Calu3 (cell line): ENCODE data around the gene CACHD1. TPM values are rescaled to one million over a fixed set of nuclear protein-coding genes. Genes with fewer than 3 reads are reported as not detected.

Experiments
- BruUV-seq: library from RNA; stranded (reverse); fragments of 400-500 nt; replicated peaks from 2 replicates; lab custom pipeline; 2021; lab: Mats Ljungman, UMichigan
- CTCF ChIA-PET: fragments of 300-600 bp; sonication (Branson Sonifier 250); formaldehyde crosslinking; loops from one replicate; lab custom pipeline; 2022; ENCODE audit warnings: antibody characterized with exemption; lab: Charles Lee
- DNase-seq: peaks from one replicate; pipeline ENCODE4 v3.0.0; 2022
- H3K27ac Mint-ChIP-seq: one replicate; pipeline ENCODE4 v1.8.0; 2022; ENCODE audit warnings: mixed read lengths; ENCODE audit not compliant: unreplicated experiment
- H3K27me3 Mint-ChIP-seq: one replicate; pipeline ENCODE4 v1.8.0; 2022; ENCODE audit warnings: mixed read lengths; ENCODE audit not compliant: unreplicated experiment
- H3K36me3 Mint-ChIP-seq: one replicate; pipeline ENCODE4 v1.8.0; 2022; ENCODE audit warnings: mild to moderate bottlenecking, moderate library complexity, mixed read lengths; ENCODE audit not compliant: insufficient read depth, unreplicated experiment
- H3K4me1 Mint-ChIP-seq: one replicate; pipeline ENCODE4 v1.8.0; 2022; ENCODE audit warnings: mild to moderate bottlenecking, low read depth, mixed read lengths; ENCODE audit not compliant: unreplicated experiment
- H3K4me3 Mint-ChIP-seq: one replicate; pipeline ENCODE4 v1.8.0; 2022; ENCODE audit warnings: mild to moderate bottlenecking, low read depth, moderate library complexity, mixed read lengths; ENCODE audit not compliant: unreplicated experiment
- H3K9me3 Mint-ChIP-seq: one replicate; pipeline ENCODE4 v1.8.0; 2022; ENCODE audit warnings: low read depth, mixed read lengths; ENCODE audit not compliant: unreplicated experiment
- CTCF ChIP-seq: fragments of 200-600 bp; IDR thresholded peaks from one replicate; pipeline ENCODE4 v1.8.0; 2022; ENCODE audit warnings: antibody characterized with exemption; ENCODE audit not compliant: unreplicated experiment
- intact Hi-C: fragments of 100-400 bp; cut with micrococcal nuclease; formaldehyde crosslinking; loops from one replicate; pipeline ENCODE4 v1.10.0; 2022; ENCODE audit not compliant: unreplicated experiment
- total RNA-seq: library from RNA; stranded (reverse); gene quantifications from 2 replicates; pipeline ENCODE4 v1.2.3, GENCODE V29; 2022

The CACHD1 gene
- total RNA-seq, 1 experiment from 2014 or later: 3.5 TPM

GRCh38 chr1:64472805-64473204, 2.9 kb downstream of the CACHD1 start:
- intact Hi-C loops: loop anchor here (10.0 kb wide), 1 partner anchor 128 kb away; no protein-coding TSS in a partner anchor
- DNase-seq: no peak
- peaks cover 41% of the 10 kb centered on the region for H3K4me1 Mint-ChIP-seq
- H3K27ac Mint-ChIP-seq: no peak overlapping the region
- peaks cover 26% of the 10 kb centered on the region for H3K36me3 Mint-ChIP-seq
- no peaks in the 10 kb centered on the region for H3K9me3 Mint-ChIP-seq
- H3K4me3 Mint-ChIP-seq: no peak overlapping the region
- no peak for TF ChIP-seq CTCF
- no TSS peak for BruUV-seq
- H3K27me3 Mint-ChIP-seq: peaks cover 42% of the 10 kb centered on the region
- CTCF ChIA-PET: no interaction called here

DNA sequence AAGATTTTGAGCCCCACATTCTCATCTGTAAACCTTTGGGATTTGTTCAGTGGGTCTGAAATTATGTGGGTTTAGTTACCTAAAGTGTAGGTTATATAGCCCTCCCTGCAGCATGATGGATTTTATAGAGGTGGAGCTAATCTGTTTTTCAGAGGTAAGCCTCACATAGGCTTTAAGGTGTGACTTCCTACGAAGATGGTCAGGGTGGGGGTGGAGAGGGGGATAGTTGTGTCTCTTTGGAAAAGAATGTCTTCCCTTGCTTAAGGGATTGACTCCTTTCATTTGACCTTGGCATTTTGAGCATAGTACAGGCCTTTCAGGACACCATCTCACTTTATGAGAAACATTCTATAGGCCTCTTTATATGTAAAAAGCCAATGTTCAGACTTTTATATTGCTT, 3.4 kb downstream of the CACHD1 start:
- peaks cover 41% of the 10 kb centered on the region for H3K4me1 Mint-ChIP-seq
- H3K4me3 Mint-ChIP-seq: no peak overlapping the region

DNA sequence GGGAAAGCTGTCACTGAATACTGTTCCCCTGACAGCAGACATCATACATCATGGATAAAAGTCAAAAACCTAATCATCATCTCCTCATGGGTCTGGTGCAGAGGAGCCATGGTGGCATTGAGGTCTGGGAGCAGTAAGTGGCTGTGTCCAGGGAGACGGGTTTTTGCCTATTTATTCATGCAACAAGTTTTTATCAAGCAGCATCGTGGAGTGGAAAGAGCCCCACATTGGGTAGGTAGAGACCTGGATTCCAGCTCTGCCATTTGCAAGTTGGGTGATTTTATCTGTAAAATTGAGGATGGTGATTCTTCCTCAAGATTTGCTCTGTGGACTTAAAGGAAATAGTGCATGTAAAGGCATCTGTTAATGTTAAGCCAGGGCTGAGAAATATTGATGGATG, 4.2 kb downstream of the CACHD1 start:
- CTCF ChIA-PET: interaction anchor here (1.1 kb wide), 1 partner anchor 43 kb away, joined by 3 read pairs; no protein-coding TSS in a partner anchor
- H3K27me3 Mint-ChIP-seq: peaks cover 29% of the 10 kb centered on the region
- intact Hi-C loops: loop anchor here (10.0 kb wide), 1 partner anchor 129 kb away; no protein-coding TSS in a partner anchor
- no peak overlapping the region for H3K27ac Mint-ChIP-seq
- H3K4me3 Mint-ChIP-seq: no peak overlapping the region
- H3K36me3 Mint-ChIP-seq: peaks cover 26% of the 10 kb centered on the region
- BruUV-seq: no TSS peak
- no peak for DNase-seq
- no peaks in the 10 kb centered on the region for H3K9me3 Mint-ChIP-seq
- H3K4me1 Mint-ChIP-seq: peaks cover 40% of the 10 kb centered on the region
- no peak for TF ChIP-seq CTCF

More for the DNA sequence above, 3.4 kb downstream of the CACHD1 start:
- CTCF ChIA-PET: no interaction called here
- Mint-ChIP-seq H3K9me3 (no peaks in the 10 kb centered on the region), H3K36me3 (peaks cover 26% of the 10 kb centered on the region), H3K27ac (no peak overlapping the region), H3K27me3 (peaks cover 36% of the 10 kb centered on the region)
- intact Hi-C loops: loop anchor here (10.0 kb wide), 1 partner anchor 129 kb away; no protein-coding TSS in a partner anchor
- BruUV-seq: no TSS peak
- TF ChIP-seq CTCF: no peak
- no peak for DNase-seq

DNA sequence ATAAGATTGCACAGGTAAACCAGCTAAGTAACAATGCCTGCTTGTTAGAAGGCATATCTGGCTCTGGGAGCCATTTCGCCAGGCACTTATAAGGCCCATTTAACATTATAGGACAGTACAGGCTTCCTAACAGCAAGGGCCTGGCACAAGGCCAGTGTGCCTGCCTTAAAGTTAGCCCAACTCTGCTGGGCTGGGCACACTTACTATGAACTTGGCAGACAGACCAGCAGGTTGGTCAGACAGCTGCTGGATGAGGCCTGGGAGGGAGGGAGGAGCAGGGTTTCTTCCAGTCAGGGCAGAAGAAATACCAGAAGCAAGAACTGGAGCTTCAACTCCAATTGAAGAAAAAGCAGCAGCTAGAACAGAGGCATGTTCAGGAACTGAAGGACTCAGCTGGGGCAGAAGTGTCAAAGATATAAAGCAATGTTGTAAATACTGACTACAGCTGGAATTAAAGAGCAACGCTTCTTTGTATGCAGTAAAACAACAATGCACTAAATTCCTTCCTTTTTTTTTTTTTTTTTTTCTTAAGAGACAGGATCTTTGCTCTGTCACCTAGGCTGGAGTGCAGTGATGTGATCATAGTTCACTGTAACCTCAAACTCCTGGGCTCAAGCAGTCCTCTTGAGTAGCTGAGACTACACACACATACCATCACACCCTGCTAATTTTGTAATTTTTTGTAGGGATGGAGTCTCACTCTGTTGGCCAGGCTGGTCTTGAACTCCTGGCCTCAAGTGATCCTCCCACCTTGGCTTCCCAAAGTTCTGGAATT, 4.9 kb downstream of the CACHD1 start:
- H3K4me3 Mint-ChIP-seq: no peak overlapping the region
- peaks cover 34% of the 10 kb centered on the region for H3K4me1 Mint-ChIP-seq
- DNase-seq: peak; percentile 24
- intact Hi-C loops: loop anchor here (10.0 kb wide), 1 partner anchor 130 kb away; no protein-coding TSS in a partner anchor
- H3K36me3 Mint-ChIP-seq: peaks cover 19% of the 10 kb centered on the region
- no peak for TF ChIP-seq CTCF
- H3K9me3 Mint-ChIP-seq: no peaks in the 10 kb centered on the region
- peaks cover 24% of the 10 kb centered on the region for H3K27me3 Mint-ChIP-seq
- BruUV-seq: no TSS peak
- H3K27ac Mint-ChIP-seq: no peak overlapping the region
- CTCF ChIA-PET: interaction anchor here (0.7 to 1.1 kb wide), 3 partner anchors 21 to 84 kb away, joined by 3 to 5 read pairs (median 4); no protein-coding TSS in a partner anchor
